ENCODE measurements around the gene VEGFA.

DNA sequence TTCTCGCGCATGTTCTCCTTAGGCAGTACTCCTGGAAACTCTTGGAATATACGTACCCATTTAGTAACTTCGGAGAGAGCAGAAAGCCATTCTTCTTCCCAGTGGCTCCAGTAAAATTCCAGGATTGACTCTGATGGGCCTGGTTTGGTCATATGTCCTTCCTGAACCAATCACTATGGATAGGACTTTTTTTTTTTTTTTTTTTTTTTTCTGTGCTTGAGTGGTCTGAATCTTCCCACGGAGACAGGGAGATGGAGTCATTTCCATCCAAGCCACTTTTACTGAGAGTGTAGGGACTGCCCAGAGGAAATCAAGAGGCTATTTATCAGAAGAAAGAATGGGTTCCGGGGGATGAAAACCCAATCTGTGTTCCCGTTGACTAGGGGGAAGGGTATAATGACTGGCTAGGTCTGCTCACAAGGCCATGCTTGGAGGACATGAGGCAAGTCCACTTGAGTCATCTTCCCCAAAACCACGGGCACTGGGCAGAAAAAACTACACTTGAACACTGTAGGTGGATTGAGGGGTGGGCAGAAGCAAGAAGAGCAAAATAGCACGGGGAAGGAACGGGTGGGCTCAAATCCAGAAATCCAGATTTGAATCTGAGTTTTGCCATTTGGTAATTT, 47.0 kb upstream of the VEGFA start:
- no peak for TF ChIP-seq POLR2A (IDR thresholded peaks at IDR 0.05)
- TF ChIP-seq, protein P1, sequence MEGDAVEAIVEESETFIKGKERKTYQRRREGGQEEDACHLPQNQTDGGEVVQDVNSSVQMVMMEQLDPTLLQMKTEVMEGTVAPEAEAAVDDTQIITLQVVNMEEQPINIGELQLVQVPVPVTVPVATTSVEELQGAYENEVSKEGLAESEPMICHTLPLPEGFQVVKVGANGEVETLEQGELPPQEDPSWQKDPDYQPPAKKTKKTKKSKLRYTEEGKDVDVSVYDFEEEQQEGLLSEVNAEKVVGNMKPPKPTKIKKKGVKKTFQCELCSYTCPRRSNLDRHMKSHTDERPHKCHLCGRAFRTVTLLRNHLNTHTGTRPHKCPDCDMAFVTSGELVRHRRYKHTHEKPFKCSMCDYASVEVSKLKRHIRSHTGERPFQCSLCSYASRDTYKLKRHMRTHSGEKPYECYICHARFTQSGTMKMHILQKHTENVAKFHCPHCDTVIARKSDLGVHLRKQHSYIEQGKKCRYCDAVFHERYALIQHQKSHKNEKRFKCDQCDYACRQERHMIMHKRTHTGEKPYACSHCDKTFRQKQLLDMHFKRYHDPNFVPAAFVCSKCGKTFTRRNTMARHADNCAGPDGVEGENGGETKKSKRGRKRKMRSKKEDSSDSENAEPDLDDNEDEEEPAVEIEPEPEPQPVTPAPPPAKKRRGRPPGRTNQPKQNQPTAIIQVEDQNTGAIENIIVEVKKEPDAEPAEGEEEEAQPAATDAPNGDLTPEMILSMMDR (IDR thresholded peaks at IDR 0.05), result no peak

Data from esophagus squamous epithelium (tissue), 4 donors.